Measurements from ENCODE around the gene TRHDE.

- TF ChIP-seq CTCF (optimal IDR thresholded peaks at IDR 0.05 in 1 of 3, IDR thresholded peaks at IDR 0.05 in 1 of 3, conservative IDR thresholded peaks at IDR 0.05 in 1 of 3; ENCODE audit: extremely low read depth in 1 of 3, insufficient read depth in 2 of 3, low read length in 3 of 3) (no peak), EZH2 (IDR thresholded peaks at IDR 0.05; ENCODE audit: low read length) (no peak)
Observed at GRCh38 chr12:72631926-72632685, 359.9 kb downstream of the TRHDE start.
